PC-3 (cell line): ENCODE data around the gene THOC1.
"Not testable (repeated sequence)": the region's sequence is repeated elsewhere in the genome, so short reads cannot be mapped to it uniquely, and the experiment has no call there.

Source experiments
- EZH2 ChIP-seq: fragments of 300-600 bp; sonication (generic); IDR thresholded peaks from one replicate; pipeline ENCODE4 v1.6.1; 2017; ENCODE audit warnings: antibody characterized with exemption, mild to moderate bottlenecking, low read length; ENCODE audit not compliant: unreplicated experiment
- EZH2phosphoT487 ChIP-seq: fragments of 300-600 bp; sonication (generic); IDR thresholded peaks from 2 replicates; pipeline ENCODE4 v1.6.1; 2018; ENCODE audit warnings: mild to moderate bottlenecking, antibody characterized with exemption, low read length, borderline replicate concordance
- TF ChIP-seq, protein P1 (sequence below): fragments of 300-600 bp; sonication (generic); conservative IDR thresholded peaks from 2 replicates; pipeline ENCODE4 v1.5.1; 2017; ENCODE audit warnings: antibody characterized with exemption, low read depth, mild to moderate bottlenecking, low read length

DNA sequence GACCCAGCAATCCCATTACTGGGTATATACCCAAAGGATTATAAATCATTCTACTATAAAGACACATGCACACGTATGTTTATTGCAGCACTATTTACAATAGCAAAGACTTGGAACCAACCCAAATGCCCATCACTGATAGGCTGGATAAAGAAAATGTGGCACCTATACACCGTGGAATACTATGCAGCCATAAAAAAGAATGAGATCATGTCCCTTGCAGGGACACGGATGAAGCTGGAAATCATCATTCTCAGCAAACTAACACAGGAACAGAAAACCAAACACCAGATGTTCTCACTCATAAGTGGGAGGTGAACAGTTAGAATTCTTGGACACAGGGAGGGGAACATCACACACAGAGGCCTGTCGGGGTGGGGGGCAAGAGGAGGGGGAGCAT, 22.1 kb upstream of the THOC1 start:
- TF ChIP-seq, protein P1, sequence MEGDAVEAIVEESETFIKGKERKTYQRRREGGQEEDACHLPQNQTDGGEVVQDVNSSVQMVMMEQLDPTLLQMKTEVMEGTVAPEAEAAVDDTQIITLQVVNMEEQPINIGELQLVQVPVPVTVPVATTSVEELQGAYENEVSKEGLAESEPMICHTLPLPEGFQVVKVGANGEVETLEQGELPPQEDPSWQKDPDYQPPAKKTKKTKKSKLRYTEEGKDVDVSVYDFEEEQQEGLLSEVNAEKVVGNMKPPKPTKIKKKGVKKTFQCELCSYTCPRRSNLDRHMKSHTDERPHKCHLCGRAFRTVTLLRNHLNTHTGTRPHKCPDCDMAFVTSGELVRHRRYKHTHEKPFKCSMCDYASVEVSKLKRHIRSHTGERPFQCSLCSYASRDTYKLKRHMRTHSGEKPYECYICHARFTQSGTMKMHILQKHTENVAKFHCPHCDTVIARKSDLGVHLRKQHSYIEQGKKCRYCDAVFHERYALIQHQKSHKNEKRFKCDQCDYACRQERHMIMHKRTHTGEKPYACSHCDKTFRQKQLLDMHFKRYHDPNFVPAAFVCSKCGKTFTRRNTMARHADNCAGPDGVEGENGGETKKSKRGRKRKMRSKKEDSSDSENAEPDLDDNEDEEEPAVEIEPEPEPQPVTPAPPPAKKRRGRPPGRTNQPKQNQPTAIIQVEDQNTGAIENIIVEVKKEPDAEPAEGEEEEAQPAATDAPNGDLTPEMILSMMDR: not testable (repeated sequence)
- not testable (repeated sequence) for TF ChIP-seq EZH2phosphoT487, EZH2
